ENCODE data around the gene RETSAT.
"Not testable (repeated sequence)": the region's sequence is repeated elsewhere in the genome, so short reads cannot be mapped to it uniquely, and the experiment has no call there.

The RETSAT gene

GRCh38 chr2:85330839-85331636, 23.3 kb downstream of the RETSAT start:
- no peak for DNase-seq (ENCODE audit: low spot score)

GRCh38 chr2:85329701-85330100, 24.6 kb downstream of the RETSAT start:
- DNase-seq (ENCODE audit: low spot score): not testable (repeated sequence)

GRCh38 chr2:85329181-85329651, 25.1 kb downstream of the RETSAT start:
- DNase-seq (ENCODE audit: low spot score): no peak

DNA sequence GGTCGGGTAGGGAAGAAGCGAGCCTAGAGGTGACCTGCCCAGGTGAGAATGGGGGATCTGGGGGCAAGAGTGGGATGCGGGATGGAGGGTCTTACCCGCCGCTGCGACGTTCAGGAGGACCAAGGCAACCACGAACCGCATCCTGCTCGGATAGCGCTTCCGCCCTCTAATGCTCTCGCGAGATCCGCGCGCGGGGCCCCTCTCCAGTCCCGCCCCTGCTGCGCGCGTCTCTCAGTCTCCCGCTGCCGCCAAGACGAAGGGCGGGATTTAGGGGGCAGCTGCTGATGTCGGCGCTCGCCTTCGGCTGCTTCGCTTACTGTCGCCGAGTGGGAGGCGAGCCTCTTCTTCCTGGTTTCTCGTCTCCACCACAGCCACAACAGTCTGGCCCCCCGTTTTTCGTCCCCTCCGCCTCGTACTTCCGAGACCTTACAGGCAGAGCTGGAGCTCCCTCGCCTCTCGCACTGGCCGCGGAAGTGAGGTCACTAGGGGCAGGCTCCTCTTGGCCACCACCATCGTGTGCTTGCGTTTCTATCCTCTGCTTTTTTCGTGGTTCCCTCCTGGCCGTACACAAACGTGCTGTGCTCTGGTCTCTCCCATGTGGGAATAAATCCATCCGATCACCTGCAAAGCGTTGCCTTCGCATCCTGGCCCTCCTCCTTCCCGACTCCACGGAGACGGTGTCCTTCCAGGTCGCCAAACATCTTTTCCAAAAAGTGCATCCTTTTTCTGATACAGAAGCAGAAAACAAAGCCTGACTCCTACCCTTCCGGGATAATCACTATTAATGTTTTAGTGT, 26.3 kb downstream of the RETSAT start, which contains the start of gene TGOLN2:
TGOLN2 (minus strand) TSS at position 168 of the 796 bp plus-strand sequence; CDS start at position 141, 27 bp downstream.
- DNase-seq (ENCODE audit: low spot score): peak; percentile 90

DNA sequence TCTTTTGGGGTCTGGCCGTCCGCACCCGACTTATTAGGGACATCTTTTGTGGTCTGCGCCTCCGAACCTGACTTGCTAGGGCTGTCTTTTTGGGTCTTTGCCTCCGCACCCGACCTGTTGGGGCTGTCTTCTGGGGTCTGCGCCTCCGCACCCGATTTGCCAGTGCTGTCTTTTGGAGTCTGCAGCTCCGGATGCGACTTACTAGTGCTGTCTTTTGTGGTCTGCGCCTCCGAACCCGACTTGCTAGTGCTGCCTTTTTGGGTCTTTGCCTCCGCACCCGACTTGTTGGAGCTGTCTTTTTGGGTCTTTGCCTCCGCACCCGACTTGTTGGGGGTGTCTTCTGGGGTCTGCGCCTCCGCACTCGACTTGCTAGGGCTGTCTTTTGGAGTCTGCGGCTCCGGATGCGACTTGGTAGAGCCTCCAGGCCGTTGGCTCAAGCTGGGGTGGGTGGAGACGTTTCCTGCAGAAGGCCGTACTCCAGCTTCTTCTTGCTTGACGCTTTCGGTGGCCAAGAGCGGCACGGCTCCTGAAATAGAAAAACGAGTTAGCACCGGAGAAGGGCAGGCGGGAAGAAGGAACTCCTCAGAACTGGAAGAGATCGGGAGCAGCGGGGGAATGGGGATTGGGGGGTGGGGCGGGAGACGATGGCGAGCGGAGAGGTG, 27.0 kb downstream of the RETSAT start:
- DNase-seq (ENCODE audit: low spot score): no peak

DNA sequence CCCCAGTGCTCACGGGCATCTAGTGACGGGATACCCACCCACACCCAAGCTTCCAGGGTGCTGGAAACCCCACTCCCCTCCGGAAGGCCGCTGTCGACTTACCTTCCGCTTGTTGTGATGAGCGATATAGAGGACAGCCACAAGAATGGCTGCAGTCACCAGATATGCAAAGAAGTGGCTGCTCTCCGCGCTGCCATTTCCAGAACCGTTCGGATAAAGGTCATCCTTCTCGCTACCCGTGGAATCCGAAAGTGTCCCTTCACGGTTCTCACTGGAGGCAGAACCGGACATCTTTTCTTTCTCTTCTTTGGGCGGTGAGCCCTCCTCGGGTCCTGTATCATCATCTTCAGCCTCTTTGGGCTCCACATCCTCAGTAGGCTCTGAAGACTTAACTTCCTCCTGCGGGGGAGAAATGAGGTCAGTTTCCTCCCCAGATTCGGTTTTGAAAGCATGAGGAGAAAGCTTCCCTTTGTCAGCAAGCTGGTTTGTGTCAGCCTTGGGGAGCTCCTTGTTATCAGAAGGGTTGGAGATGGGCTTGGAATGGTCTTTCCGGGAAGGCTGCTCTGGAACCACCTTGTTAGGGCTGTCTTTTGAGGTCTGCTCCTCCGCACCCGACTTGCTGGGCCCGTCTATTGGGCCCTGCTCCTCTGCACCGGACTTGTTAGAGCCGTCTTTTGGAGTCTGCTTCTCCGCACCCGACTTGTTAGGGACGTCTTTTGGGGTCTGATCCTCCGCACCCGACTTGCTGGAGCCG, 27.7 kb downstream of the RETSAT start:
- peak; percentile 49 for DNase-seq (ENCODE audit: low spot score)

DNA sequence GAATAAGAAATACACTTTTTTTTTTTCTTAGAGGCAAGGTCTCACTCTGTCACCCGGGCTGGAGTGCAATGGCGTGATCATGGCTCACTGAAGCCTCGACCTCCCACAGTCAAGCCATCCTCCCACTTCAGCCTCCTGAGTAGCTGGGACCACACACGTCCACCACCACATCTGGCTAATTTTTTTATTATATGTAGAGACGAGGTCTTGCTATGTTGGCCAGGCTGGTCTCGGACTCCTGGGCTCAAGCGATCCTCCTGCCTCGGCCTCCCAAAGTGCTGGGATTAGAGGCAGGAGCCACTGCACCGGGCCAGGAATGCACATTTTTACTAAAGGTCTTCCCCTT, 28.9 kb downstream of the RETSAT start:
- DNase-seq (ENCODE audit: low spot score): no peak

DNA sequence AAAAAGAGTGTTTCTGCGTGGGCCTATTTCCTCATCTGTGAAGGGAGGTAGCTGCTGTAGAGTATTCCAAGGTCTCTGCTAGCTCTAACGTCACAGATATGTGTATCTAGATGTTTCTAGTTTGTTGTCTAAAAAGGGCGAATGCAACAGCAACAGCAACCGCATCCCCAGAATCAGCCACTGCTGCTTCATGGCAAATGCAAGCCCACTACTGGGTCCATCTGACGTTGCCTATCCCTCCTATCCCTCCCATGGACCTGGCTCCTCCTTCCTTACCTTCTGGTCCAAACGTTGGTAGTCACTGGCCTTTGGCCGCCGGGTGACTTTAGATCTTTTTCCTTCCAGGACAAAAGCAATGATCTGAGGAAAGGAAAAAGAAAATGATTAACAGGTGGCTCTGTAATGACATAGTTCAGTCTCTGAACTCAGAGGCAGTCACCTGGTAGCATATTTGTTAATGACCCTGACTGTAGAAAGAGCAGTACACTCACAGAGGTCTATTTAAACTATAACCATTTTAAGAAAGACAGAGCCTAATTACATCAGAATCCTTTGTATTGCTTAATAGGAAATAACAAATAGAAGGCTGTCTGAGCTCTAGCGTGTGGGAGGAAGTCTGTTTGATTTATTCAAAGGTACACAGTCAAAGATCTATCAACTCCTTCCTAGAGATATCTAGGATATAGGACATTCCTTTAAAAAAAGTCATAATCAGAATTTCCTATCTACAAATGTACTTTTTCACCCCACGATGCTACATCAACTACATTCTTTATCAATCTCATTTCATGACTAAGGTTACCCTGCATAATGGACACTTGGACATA, 29.5 kb downstream of the RETSAT start:
- DNase-seq (ENCODE audit: low spot score): no peak

DNA sequence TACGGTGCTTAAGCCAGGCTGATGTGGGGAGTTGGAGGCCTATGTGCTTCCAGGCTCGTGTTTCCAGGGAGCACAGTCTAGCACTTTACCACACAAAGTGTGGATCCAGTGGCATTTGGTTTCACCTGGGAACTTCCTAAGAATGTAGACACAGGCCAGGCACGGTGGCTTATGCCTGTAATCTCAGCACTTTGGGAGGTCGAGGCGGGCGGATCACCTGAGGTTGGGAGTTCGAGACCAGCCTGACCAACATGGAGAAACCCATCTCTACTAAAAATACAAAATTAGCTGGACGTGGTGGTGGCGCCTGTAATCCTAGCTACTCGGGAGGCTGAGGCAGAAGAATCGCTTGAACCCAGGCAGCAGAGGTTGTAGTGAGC, 30.4 kb downstream of the RETSAT start:
- not testable (repeated sequence) for DNase-seq (ENCODE audit: low spot score)

- no peak for DNase-seq (ENCODE audit: low spot score)
Measured at GRCh38 chr2:85323351-85323987, 30.9 kb downstream of the RETSAT start.

DNA sequence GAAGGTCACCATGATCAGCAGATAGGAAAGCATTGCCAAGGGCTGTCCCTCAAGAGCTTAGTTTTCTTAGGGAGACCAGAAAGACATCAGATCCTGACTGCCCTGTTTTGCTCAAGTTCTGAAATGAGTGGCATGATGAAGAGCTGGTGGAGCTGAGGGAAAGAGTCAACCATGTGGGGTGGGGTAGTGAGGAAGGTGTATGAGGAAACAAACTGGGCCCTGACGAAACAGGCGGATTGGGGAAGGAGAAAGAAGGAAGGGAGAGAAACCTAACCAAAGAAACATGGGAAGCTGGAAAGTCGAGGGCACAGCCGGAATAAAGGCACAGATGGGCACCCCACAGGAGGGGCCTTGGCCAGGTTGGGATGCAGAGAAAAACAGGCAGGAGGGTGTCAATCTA, 34.5 kb downstream of the RETSAT start:
- no peak for DNase-seq (ENCODE audit: low spot score)

- no peak for DNase-seq (ENCODE audit: low spot score)
Measured at GRCh38 chr2:85318222-85319074, 35.9 kb downstream of the RETSAT start.

GRCh38 chr2:85315921-85316320, 38.4 kb downstream of the RETSAT start:
- not testable (repeated sequence) for DNase-seq (ENCODE audit: low spot score)

- no peak for DNase-seq (ENCODE audit: low spot score)
Measured at GRCh38 chr2:85314884-85315242, 39.5 kb downstream of the RETSAT start.

- no peak for DNase-seq (ENCODE audit: low spot score)
Measured at GRCh38 chr2:85312404-85312803, 41.9 kb downstream of the RETSAT start.

GRCh38 chr2:85310330-85310729, 44.0 kb downstream of the RETSAT start:
- DNase-seq (ENCODE audit: low spot score): no peak

- no peak for DNase-seq (ENCODE audit: low spot score)
Measured at GRCh38 chr2:85309699-85310321, 44.5 kb downstream of the RETSAT start.

GRCh38 chr2:85308896-85309555, 45.3 kb downstream of the RETSAT start:
- peak; percentile 60 for DNase-seq (ENCODE audit: low spot score)

DNA sequence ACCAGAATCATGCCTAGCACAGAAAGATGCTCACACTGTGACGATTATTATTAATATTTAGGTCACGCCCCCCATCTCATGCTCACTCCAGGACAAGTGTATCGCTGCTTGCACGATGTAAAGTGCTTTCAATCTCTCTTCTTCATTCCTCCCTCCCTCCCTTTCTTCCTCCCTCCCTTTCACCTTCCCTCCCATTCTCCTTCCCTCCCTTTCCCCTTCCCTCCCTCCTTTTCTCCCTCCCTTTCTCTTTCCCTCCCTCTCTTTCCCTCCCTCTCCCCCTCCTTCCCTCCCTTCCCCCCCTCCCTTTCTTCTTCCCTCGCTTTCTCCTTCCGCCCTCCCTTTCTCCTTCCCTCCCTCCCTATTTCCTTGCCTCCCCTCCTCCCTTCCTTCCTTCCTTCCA, 46.1 kb downstream of the RETSAT start:
- no peak for DNase-seq (ENCODE audit: low spot score)
